ENCODE measurements around the gene GPANK1. TPM values are rescaled to one million over a fixed set of nuclear protein-coding genes. Genes with fewer than 3 reads are reported as not detected.

The GPANK1 gene
- total RNA-seq, 1 donor from 2014 or later = 10.0 TPM

DNA sequence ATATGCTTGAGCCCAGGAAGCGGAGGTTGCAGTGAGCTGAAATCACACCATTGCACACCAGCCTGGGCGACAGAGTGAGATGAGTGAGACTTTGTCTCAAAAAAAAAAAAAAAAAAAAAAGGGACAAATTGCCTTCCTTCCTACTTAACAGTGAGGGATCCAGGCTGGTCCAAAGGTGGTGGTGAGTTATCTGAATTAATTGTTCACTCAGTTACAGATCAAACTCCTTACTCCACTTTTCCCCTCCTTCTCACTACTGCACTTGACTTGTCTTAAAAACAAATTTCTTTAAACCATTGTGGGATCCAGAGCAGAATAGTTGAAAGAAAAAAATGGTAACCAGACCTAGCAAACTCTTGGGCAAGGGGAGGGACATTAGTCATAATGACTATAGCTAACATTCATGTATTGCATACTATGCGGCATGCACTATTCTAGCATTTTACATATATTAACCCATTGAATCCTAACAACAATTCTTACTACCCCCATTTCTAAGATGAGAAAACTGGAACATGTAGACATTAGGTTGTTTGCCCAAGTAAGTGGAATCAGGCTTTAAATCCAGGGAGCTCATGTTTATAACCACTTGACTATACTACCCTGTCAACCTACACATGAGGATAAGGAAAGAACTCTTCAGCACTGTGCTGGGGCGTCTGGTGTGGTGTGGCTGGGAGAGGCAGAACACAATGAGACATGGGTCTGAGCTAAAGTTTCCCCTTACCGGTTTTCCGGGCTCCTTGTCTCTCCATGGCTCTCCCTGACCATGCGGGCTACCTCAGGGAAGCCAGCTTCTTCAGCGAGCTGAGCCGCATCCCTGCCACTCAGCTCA lies 1.5 kb downstream of the GPANK1 start:
- FAIRE-seq (no peak), DNase-seq (ENCODE audit: low read depth) (peak; percentile 64)
- H3K4me3 ChIP-seq (ENCODE audit: low read depth, low read length) = no peak overlapping the region
- H3K36me3 ChIP-seq (ENCODE audit: control insufficient read depth, insufficient read depth, low read length) = peaks cover 6% of the 10 kb centered on the region
- H3K27me3 ChIP-seq (ENCODE audit: control insufficient read depth, insufficient read depth, low read length) = no peaks in the 10 kb centered on the region
- TF ChIP-seq, protein P1, sequence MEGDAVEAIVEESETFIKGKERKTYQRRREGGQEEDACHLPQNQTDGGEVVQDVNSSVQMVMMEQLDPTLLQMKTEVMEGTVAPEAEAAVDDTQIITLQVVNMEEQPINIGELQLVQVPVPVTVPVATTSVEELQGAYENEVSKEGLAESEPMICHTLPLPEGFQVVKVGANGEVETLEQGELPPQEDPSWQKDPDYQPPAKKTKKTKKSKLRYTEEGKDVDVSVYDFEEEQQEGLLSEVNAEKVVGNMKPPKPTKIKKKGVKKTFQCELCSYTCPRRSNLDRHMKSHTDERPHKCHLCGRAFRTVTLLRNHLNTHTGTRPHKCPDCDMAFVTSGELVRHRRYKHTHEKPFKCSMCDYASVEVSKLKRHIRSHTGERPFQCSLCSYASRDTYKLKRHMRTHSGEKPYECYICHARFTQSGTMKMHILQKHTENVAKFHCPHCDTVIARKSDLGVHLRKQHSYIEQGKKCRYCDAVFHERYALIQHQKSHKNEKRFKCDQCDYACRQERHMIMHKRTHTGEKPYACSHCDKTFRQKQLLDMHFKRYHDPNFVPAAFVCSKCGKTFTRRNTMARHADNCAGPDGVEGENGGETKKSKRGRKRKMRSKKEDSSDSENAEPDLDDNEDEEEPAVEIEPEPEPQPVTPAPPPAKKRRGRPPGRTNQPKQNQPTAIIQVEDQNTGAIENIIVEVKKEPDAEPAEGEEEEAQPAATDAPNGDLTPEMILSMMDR (IDR thresholded peaks at IDR 0.05; ENCODE audit: insufficient read depth, low read length, severe bottlenecking) = no peak

DNA sequence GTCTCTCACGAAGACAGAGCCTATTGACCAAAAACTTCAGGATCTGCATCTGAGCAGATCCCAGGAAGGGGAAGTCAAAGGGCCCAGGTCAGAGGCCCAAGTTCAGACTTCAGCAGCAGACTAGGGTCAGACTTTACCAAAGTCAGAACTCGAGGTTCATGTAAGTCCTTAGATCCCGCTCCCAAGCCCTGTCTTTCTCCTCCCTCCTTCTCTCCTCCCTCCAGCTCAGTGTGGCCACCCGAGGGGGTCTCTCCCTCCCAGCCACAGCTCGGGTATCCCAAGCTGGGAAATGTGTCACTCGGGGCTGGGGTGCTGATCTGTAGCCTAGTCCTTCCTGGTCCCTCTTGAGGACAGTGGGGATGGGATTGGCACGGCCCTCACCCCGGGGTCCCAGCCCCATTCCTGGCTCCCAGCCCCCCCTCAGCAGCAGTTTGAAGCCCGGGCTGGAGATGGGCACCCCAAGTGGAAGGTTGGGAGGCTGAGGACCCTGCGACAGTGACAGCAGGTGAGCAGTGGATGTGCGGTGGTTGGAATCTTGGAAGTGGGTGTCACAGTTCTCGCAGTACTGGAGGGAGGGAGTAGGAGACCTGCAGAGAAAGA lies 2.6 kb downstream of the GPANK1 start:
- H3K4me3 ChIP-seq (ENCODE audit: low read depth, low read length) = no peak overlapping the region
- no peak for DNase-seq (ENCODE audit: low read depth)
- TF ChIP-seq, protein P1 (IDR thresholded peaks at IDR 0.05; ENCODE audit: insufficient read depth, low read length, severe bottlenecking) = no peak
- no peaks in the 10 kb centered on the region for H3K27me3 ChIP-seq (ENCODE audit: control insufficient read depth, insufficient read depth, low read length)
- H3K36me3 ChIP-seq (ENCODE audit: control insufficient read depth, insufficient read depth, low read length) = peaks cover 6% of the 10 kb centered on the region
- FAIRE-seq = no peak

DNA sequence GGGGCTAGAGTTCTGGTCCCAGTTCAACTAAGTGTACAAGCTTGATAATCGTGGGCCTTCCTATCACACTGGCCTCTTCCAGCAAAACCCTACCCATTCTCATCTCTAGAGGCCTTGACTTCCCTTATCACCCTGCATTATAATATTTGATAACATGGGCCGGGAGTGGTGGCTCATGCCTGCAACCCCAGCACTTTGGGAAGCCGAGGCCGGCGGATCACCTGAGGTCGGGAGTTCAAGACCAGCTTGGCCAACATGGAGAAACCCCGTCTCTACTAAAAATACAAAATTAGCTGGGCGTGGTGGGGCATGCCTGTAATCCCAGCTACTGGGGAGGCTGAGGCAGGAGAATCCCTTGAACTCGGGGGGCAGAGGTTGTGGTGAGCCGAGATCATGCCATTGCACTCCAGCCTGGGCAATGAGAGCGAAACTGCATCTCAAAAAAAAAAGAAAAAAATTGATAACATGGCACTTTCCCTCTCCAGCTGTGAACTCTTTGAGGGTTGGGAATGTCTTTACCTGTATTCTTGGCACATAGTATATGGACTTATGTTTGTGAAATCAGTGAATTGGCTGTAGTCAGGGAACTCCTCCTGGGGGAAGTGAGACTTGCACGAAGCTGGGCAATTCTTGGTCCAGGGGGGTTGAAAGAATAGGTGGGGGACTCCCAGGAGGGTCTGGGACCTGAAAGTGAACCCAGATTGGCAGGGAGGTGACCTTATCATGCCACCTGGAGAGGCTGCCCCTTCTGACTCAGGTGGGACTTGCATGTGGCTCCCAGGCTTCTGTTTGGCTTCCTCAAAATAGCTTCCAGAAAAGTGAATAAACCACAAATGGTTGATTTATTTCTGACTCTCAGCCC lies 3.3 kb downstream of the GPANK1 start:
- Histone ChIP-seq H3K4me3 (ENCODE audit: low read depth, low read length) (no peak overlapping the region), H3K36me3 (ENCODE audit: control insufficient read depth, insufficient read depth, low read length) (peaks cover 4% of the 10 kb centered on the region), H3K27me3 (ENCODE audit: control insufficient read depth, insufficient read depth, low read length) (no peaks in the 10 kb centered on the region)
- no peak for FAIRE-seq
- TF ChIP-seq, protein P1 (IDR thresholded peaks at IDR 0.05; ENCODE audit: insufficient read depth, low read length, severe bottlenecking) = no peak
- no peak for DNase-seq (ENCODE audit: low read depth)

DNA sequence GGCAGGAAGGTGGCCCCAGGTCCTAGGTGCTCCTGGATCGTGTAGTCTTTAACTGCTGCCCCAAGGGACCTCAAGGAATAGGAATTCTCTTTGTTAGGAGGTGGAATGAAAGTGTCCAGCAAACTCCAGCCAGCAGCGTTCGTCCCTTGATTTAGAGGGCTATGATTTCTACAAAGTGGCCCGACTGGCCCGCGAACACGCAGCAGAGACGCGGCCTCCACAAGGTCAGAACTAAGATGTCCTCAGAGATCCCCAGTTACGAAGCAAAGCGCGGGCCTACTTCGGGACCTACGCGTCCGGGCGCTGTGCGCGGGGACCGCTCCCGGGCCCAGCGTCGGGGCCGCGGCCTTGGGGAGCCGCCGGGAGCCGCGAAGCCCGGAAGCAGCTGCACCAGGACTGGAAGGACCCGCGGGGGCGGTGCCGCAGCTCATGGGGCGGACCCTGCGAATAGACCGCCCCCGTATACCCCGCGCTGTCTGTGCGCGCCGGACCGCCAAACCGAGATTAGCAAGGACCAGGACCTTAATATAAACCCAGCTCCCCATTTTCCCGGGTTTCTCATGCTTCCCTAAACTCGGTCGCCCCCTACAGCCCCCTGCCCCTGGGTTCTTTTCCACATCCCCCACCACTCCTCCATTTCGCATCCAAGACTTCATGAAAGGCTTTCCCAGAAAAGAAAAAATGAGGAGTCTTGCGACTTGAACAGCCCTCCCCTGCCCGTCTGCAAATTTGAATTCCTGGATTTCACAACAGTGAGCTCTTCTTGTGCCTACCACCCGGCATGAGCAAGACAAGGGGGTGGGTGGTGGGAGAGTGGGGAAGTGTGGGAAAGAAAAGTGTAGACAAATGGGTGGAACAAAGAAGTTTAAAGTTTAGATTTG lies 4.2 kb downstream of the GPANK1 start, which contains the start of gene C6orf47:
Gene C6orf47, minus strand, starts transcription at position 398 of the 881 bp plus-strand sequence. CDS start 831 bp downstream, outside the sequence.
- TF ChIP-seq, protein P1 (IDR thresholded peaks at IDR 0.05; ENCODE audit: insufficient read depth, low read length, severe bottlenecking) = no peak
- Histone ChIP-seq H3K27me3 (ENCODE audit: control insufficient read depth, insufficient read depth, low read length) (no peaks in the 10 kb centered on the region), H3K4me3 (ENCODE audit: low read depth, low read length) (peak within 1 kb of the TSS; percentile 76), H3K36me3 (ENCODE audit: control insufficient read depth, insufficient read depth, low read length) (peaks cover 6% of the 10 kb centered on the region)
- FAIRE-seq = no peak
- peak; percentile 62 for DNase-seq (ENCODE audit: low read depth)
